ENCODE data around the gene AQP3.
"Not testable (repeated sequence)": the region's sequence is repeated elsewhere in the genome, so short reads cannot be mapped to it uniquely, and the experiment has no call there.

GRCh38 chr9:33392591-33393021, 54.8 kb downstream of the AQP3 start:
- TF ChIP-seq CTCF (conservative IDR thresholded peaks at IDR 0.05); ZFX (IDR thresholded peaks at IDR 0.05): not testable (repeated sequence)

All from C4-2B (cell line).